NCI-H748 (cell line): ENCODE data around the gene ABCA5.

ENCODE experiments used
- DNase-seq: peaks from one replicate; lab custom pipeline; 2025; ENCODE audit not compliant: unreplicated experiment; lab: John Stamatoyannopoulos, UW

The ABCA5 gene

GRCh38 chr17:69327060-69327831 is at the start of gene ABCA5:
Gene ABCA5 (minus strand): TSS chr17:69327133. CDS start chr17:69314415, 12,718 bp downstream.
- DNase-seq: peak; percentile 98

GRCh38 chr17:69375229-69375628 is 48.3 kb upstream of the ABCA5 start:
- no peak for DNase-seq

GRCh38 chr17:69373069-69373468 is 46.1 kb upstream of the ABCA5 start:
- no peak for DNase-seq

- DNase-seq: no peak
Observed at GRCh38 chr17:69367298-69367697, 40.4 kb upstream of the ABCA5 start.

GRCh38 chr17:69363488-69364210 is 36.7 kb upstream of the ABCA5 start:
- DNase-seq: no peak

- DNase-seq: no peak
Observed at GRCh38 chr17:69361156-69361555, 34.2 kb upstream of the ABCA5 start.

GRCh38 chr17:69358688-69359596 is 32.0 kb upstream of the ABCA5 start:
- peak; percentile 38 for DNase-seq

- peak; percentile 19 for DNase-seq
Observed at GRCh38 chr17:69357701-69358100, 30.8 kb upstream of the ABCA5 start.

- DNase-seq: no peak
Observed at GRCh38 chr17:69356625-69357024, 29.7 kb upstream of the ABCA5 start.

- DNase-seq: no peak
Observed at GRCh38 chr17:69350911-69351310, 24.0 kb upstream of the ABCA5 start.

GRCh38 chr17:69348429-69348828 is 21.5 kb upstream of the ABCA5 start:
- no peak for DNase-seq

- DNase-seq: no peak
Observed at GRCh38 chr17:69346766-69347165, 19.8 kb upstream of the ABCA5 start.

GRCh38 chr17:69344939-69345338 is 18.0 kb upstream of the ABCA5 start:
- no peak for DNase-seq

- DNase-seq: peak; percentile 56
Observed at GRCh38 chr17:69342896-69343644, 16.1 kb upstream of the ABCA5 start.

GRCh38 chr17:69339937-69340336 is 13.0 kb upstream of the ABCA5 start:
- no peak for DNase-seq

- no peak for DNase-seq
Observed at GRCh38 chr17:69336996-69337395, 10.1 kb upstream of the ABCA5 start.

- no peak for DNase-seq
Observed at GRCh38 chr17:69336580-69336979, 9.6 kb upstream of the ABCA5 start.

- DNase-seq: peak; percentile 29
Observed at GRCh38 chr17:69335058-69335457, 8.1 kb upstream of the ABCA5 start.

GRCh38 chr17:69333561-69333960 is 6.6 kb upstream of the ABCA5 start:
- no peak for DNase-seq

GRCh38 chr17:69331756-69332155 is 4.8 kb upstream of the ABCA5 start:
- no peak for DNase-seq
